Endothelial cell of umbilical vein (primary cell): ENCODE measurements around the gene SEMA5A. TPM values are rescaled to one million over a fixed set of nuclear protein-coding genes. Genes with fewer than 3 reads are reported as not detected.

Experiments
- BruUV-seq: library from RNA; stranded (reverse); fragments of 400-500 nt; replicated peaks from 2 replicates; lab custom pipeline; 2021; lab: Mats Ljungman, UMichigan
- CTCF ChIA-PET: fragments of 300-600, 350-600 bp; sonication (Branson Sonifier 250); formaldehyde crosslinking; loops from one replicate; lab custom pipeline; 2021; ENCODE audit warnings: antibody characterized with exemption, inconsistent platforms; lab: Charles Lee
- POLR2A ChIA-PET: fragments of 300-600, 350-600 bp; sonication (Branson Sonifier 250); formaldehyde crosslinking; loops from one replicate; lab custom pipeline; 2021; ENCODE audit warnings: antibody characterized with exemption, inconsistent platforms; lab: Charles Lee
- DNase-seq: peaks from one replicate; pipeline ENCODE4 v3.0.0-alpha.2; 2011; ENCODE audit warnings: low read depth, low spot score
- FAIRE-seq: peaks from 2 replicates; lab custom pipeline; 2011; peaks lifted over from hg19 to GRCh38; lab: Jason Lieb, UNC
- H2AFZ ChIP-seq: 2 replicates; pipeline ENCODE4 v1.6.0; 2012; ENCODE audit warnings: low read depth, low read length, control low read depth, inconsistent platforms
- H3K27ac ChIP-seq: 2 replicates; pipeline ENCODE4 v1.5.1; 2011; ENCODE audit warnings: low read depth, mild to moderate bottlenecking, control low read depth, low read length, moderate library complexity; ENCODE audit not compliant: insufficient read depth
- H3K27me3 ChIP-seq, 2 experiments: 2 replicates each; pipeline versions ENCODE4 v1.6.0 to v1.6.1; 2011; ENCODE audit warnings: low read length in 2 of 2, mixed read lengths in 1 of 2; ENCODE audit not compliant: control insufficient read depth in 2 of 2, insufficient read depth in 2 of 2
- H3K36me3 ChIP-seq, 2 experiments: 2 replicates in 1 of 2; 3 replicates in 1 of 2; pipeline ENCODE4 v1.5.1; 2011; ENCODE audit warnings: low read length in 2 of 2, mild to moderate bottlenecking in 1 of 2, moderate library complexity in 1 of 2; ENCODE audit not compliant: control insufficient read depth in 2 of 2, insufficient read depth in 2 of 2; ENCODE audit errors: extremely low read depth in 1 of 2
- H3K4me1 ChIP-seq: 3 replicates; pipeline ENCODE4 v1.5.1; 2011; ENCODE audit warnings: mild to moderate bottlenecking, low read length; ENCODE audit not compliant: control insufficient read depth, insufficient read depth; ENCODE audit errors: extremely low read depth
- H3K4me2 ChIP-seq: 2 replicates; pipeline ENCODE4 v1.6.1; 2011; ENCODE audit warnings: low read length, control low read depth, mixed read lengths; ENCODE audit not compliant: insufficient read depth
- H3K4me3 ChIP-seq, 3 experiments: fragments of 200-600 bp in 1 of 3; sonication (generic), shearing (Covaris generic) in 1 of 3; replicated peaks in 1 of 3; 2 replicates each; pipeline ENCODE4 v1.5.1; 2011 to 2016; ENCODE audit warnings: control low read depth in 3 of 3, low read length in 3 of 3, mild to moderate bottlenecking in 2 of 3, inconsistent platforms in 1 of 3, low read depth in 1 of 3, moderate library complexity in 1 of 3; ENCODE audit not compliant: insufficient read depth in 1 of 3
- H3K79me2 ChIP-seq: 2 replicates; pipeline ENCODE4 v1.6.0; 2012; ENCODE audit warnings: low read length, inconsistent platforms; ENCODE audit not compliant: control insufficient read depth, insufficient read depth
- H3K9ac ChIP-seq: replicated peaks from 2 replicates; pipeline ENCODE3; 2011; ENCODE audit warnings: low read length, control low read depth; ENCODE audit not compliant: insufficient read depth; ENCODE audit errors: extremely low read depth
- H3K9me1 ChIP-seq: replicated peaks from 3 replicates; pipeline ENCODE4 v1.6.0; 2011; ENCODE audit warnings: mild to moderate bottlenecking, low read length; ENCODE audit not compliant: control insufficient read depth, insufficient read depth; ENCODE audit errors: extremely low read depth
- H3K9me3 ChIP-seq: replicated peaks from 2 replicates; pipeline ENCODE4 v1.5.1; 2012; ENCODE audit warnings: low read length, inconsistent platforms; ENCODE audit not compliant: control insufficient read depth, insufficient read depth
- H4K20me1 ChIP-seq: replicated peaks from 2 replicates; pipeline ENCODE3; 2011; ENCODE audit warnings: mild to moderate bottlenecking, low read length; ENCODE audit not compliant: control insufficient read depth, insufficient read depth; ENCODE audit errors: extremely low read depth
- FOS ChIP-seq: IDR thresholded peaks from 2 replicates; pipeline ENCODE4 v1.6.1; 2011; ENCODE audit warnings: mild to moderate bottlenecking, low read length, moderate library complexity, borderline replicate concordance; ENCODE audit not compliant: insufficient read depth
- GATA2 ChIP-seq: IDR thresholded peaks from 2 replicates; pipeline ENCODE4 v1.7.0; 2011; ENCODE audit warnings: low read depth, mild to moderate bottlenecking, moderate library complexity, mixed read lengths, low read length; ENCODE audit not compliant: insufficient read length, insufficient read depth
- MYC ChIP-seq: IDR thresholded peaks from one replicate; pipeline ENCODE4 v1.6.1; 2011; ENCODE audit warnings: mild to moderate bottlenecking, low read depth, low read length
- POLR2AphosphoS5 ChIP-seq: IDR thresholded peaks from 2 replicates; pipeline ENCODE4 v1.6.1; 2012; ENCODE audit warnings: low read depth, mild to moderate bottlenecking, control low read depth, low read length, moderate library complexity; ENCODE audit not compliant: insufficient read depth
- dilution Hi-C: fragments of 300-500 bp; cut with MboI; formaldehyde crosslinking; loops from one replicate; pipeline ENCODE4 v1.15.0; 2019; ENCODE audit warnings: low sequenced_read_pairs; ENCODE audit not compliant: extremely low pct_ligation_motif_present
- intact Hi-C: fragments of 100-400 bp; cut with micrococcal nuclease; formaldehyde crosslinking; loops from one replicate; pipeline ENCODE4 v1.10.0; 2022
- polyA plus RNA-seq, 4 experiments: library from polyadenylated mRNA; depleted of rRNA in 3 of 4; stranded (reverse) in 3 of 4; unstranded in 1 of 4; fragments of >200 nt; gene quantifications; 2 replicates each; pipeline versions ENCODE4 v1.2.1 to v1.2.3, GENCODE V29; 2011 to 2012; ENCODE audit warnings: missing spikeins in 1 of 4
- total RNA-seq: library from RNA; stranded (reverse); gene quantifications from 2 replicates; pipeline ENCODE4 v1.2.3, GENCODE V29; 2021
- TF ChIP-seq, protein P1 (sequence below), 2 donors: IDR thresholded peaks; 1 replicate in 1 of 2; 2 replicates in 1 of 2; pipeline ENCODE4 v1.5.1; 2011; ENCODE audit warnings: low read length in 2 of 2, mild to moderate bottlenecking in 2 of 2, moderate library complexity in 2 of 2, control low read depth in 1 of 2, inconsistent platforms in 1 of 2, low read depth in 1 of 2; ENCODE audit not compliant: insufficient read depth in 1 of 2; ENCODE audit errors: extremely low read depth in 1 of 2

Gene SEMA5A
- total and polyA plus RNA-seq, 2 donors (not counting 3 experiments of a cell fraction or from before 2014, with no cell fraction given) = 0.04 to 0.06 TPM

DNA sequence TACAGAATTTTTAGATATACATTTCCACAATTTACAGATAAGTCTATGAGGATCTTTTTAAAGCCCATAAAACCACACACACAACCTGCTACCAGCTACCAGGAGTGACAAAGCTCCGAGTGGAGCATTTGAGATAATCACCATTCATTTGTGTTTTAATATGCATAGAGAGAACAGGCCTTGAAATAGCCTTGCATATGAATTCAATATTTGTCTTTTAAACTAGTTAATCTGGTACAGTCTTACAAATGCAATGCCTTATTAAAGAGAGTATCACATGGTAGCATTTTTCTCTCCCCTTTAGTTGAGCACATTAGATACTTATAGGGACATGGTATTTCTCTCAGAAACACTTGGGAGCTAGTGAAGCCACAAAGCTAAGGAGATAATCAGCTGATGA, 49.1 kb downstream of the SEMA5A start:
- no peaks in the 10 kb centered on the region for H4K20me1 ChIP-seq
- no peaks in the 10 kb centered on the region for H3K4me1 ChIP-seq
- H3K27ac ChIP-seq = no peak overlapping the region
- no peaks in the 10 kb centered on the region for H3K9me3 ChIP-seq
- TF ChIP-seq, protein P1, sequence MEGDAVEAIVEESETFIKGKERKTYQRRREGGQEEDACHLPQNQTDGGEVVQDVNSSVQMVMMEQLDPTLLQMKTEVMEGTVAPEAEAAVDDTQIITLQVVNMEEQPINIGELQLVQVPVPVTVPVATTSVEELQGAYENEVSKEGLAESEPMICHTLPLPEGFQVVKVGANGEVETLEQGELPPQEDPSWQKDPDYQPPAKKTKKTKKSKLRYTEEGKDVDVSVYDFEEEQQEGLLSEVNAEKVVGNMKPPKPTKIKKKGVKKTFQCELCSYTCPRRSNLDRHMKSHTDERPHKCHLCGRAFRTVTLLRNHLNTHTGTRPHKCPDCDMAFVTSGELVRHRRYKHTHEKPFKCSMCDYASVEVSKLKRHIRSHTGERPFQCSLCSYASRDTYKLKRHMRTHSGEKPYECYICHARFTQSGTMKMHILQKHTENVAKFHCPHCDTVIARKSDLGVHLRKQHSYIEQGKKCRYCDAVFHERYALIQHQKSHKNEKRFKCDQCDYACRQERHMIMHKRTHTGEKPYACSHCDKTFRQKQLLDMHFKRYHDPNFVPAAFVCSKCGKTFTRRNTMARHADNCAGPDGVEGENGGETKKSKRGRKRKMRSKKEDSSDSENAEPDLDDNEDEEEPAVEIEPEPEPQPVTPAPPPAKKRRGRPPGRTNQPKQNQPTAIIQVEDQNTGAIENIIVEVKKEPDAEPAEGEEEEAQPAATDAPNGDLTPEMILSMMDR (IDR thresholded peaks at IDR 0.05; ENCODE audit: extremely low read depth in 1 of 2, insufficient read depth in 1 of 2, low read depth in 1 of 2, low read length in 2 of 2) = no peak
- no peak for TF ChIP-seq GATA2
- TF ChIP-seq POLR2AphosphoS5 = no peak
- no peak for TF ChIP-seq FOS
- H3K79me2 ChIP-seq = no peaks in the 10 kb centered on the region
- no TSS peak for BruUV-seq
- FAIRE-seq = no peak
- no peak overlapping the region for H3K9ac ChIP-seq
- no peaks in the 10 kb centered on the region for H3K36me3 ChIP-seq
- no peaks in the 10 kb centered on the region for H3K27me3 ChIP-seq
- DNase-seq = no peak
- CTCF ChIA-PET = no interaction called here
- no peak overlapping the region for H3K4me2 ChIP-seq
- H3K4me3 ChIP-seq = no peak overlapping the region
- dilution Hi-C loops (no loop called here), intact Hi-C loops (no loop called here)
- no peaks in the 10 kb centered on the region for H3K9me1 ChIP-seq
- POLR2A ChIA-PET = no interaction called here
- no peak overlapping the region for H2AFZ ChIP-seq

DNA sequence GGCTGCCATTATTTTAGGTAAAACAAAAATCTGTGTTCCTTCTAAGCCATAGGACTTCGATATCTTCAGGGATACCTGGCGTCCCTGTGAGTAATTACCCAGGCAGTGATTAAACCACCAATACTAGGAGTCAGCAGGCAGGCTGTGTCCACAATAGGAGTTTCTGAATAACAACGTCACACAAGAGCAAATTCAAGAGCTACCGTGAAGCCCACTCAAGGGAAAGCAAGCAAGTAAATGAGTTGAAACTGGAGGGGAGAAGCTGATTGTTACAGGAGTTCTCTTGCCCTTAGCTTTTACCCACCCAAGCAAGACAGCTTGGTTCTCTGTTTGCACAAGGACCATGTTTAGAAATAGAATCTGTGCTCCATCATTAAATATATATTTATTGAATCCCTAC, 50.8 kb downstream of the SEMA5A start:
- Histone ChIP-seq H3K9me3 (no peaks in the 10 kb centered on the region), H4K20me1 (no peaks in the 10 kb centered on the region), H3K4me1 (no peaks in the 10 kb centered on the region), H3K9me1 (no peaks in the 10 kb centered on the region), H3K4me2 (no peak overlapping the region), H3K27ac (no peak overlapping the region), H3K36me3 (no peaks in the 10 kb centered on the region), H3K9ac (no peak overlapping the region), H3K27me3 (no peaks in the 10 kb centered on the region), H3K79me2 (no peaks in the 10 kb centered on the region), H2AFZ (no peak overlapping the region), H3K4me3 (no peak overlapping the region)
- FAIRE-seq (no peak), DNase-seq (no peak)
- POLR2A ChIA-PET = no interaction called here
- dilution Hi-C loops = no loop called here
- TF ChIP-seq MYC (no peak), POLR2AphosphoS5 (no peak)
- no TSS peak for BruUV-seq
- CTCF ChIA-PET = no interaction called here
- intact Hi-C loops = no loop called here
